ENCODE data around the gene BOK.
"Not testable (repeated sequence)": the region's sequence is repeated elsewhere in the genome, so short reads cannot be mapped to it uniquely, and the experiment has no call there.

BOK gene

GRCh38 chr2:241563031-241563507, 4.5 kb downstream of the BOK start:
- TF ChIP-seq CTCF (IDR thresholded peaks at IDR 0.05), result no peak
- peaks cover 2% of the 10 kb centered on the region for H3K9me3 Mint-ChIP-seq
- H3K4me3 Mint-ChIP-seq, result no peak overlapping the region
- H3K36me3 Mint-ChIP-seq (ENCODE audit: low read depth), result no peaks in the 10 kb centered on the region
- peaks cover 16% of the 10 kb centered on the region for H3K27me3 Mint-ChIP-seq (ENCODE audit: low read depth, poor library complexity)
- peaks cover 19% of the 10 kb centered on the region for H3K4me1 Mint-ChIP-seq
- no peak for DNase-seq
- H3K27ac Mint-ChIP-seq, result no peak overlapping the region

- H3K36me3 Mint-ChIP-seq (ENCODE audit: low read depth), result no peaks in the 10 kb centered on the region
- DNase-seq, result no peak
- H3K4me1 Mint-ChIP-seq, result peaks cover 16% of the 10 kb centered on the region
- H3K27me3 Mint-ChIP-seq (ENCODE audit: low read depth, poor library complexity), result peaks cover 13% of the 10 kb centered on the region
- H3K4me3 Mint-ChIP-seq, result no peak overlapping the region
- no peaks in the 10 kb centered on the region for H3K9me3 Mint-ChIP-seq
- no peak for TF ChIP-seq CTCF (IDR thresholded peaks at IDR 0.05)
- no peak overlapping the region for H3K27ac Mint-ChIP-seq
These were observed 5.0 kb downstream of the BOK start for GRCh38 chr2:241563571-241563980.

- Mint-ChIP-seq H3K36me3 (ENCODE audit: low read depth) (no peaks in the 10 kb centered on the region), H3K4me1 (peaks cover 20% of the 10 kb centered on the region), H3K4me3 (no peak overlapping the region), H3K9me3 (no peaks in the 10 kb centered on the region), H3K27ac (no peak overlapping the region), H3K27me3 (ENCODE audit: low read depth, poor library complexity) (peaks cover 18% of the 10 kb centered on the region)
- TF ChIP-seq CTCF (IDR thresholded peaks at IDR 0.05), result no peak
- no peak for DNase-seq
These were observed 5.5 kb downstream of the BOK start for GRCh38 chr2:241563981-241564595.

- Mint-ChIP-seq H3K27me3 (ENCODE audit: low read depth, poor library complexity) (peaks cover 23% of the 10 kb centered on the region), H3K27ac (no peak overlapping the region), H3K4me1 (peaks cover 25% of the 10 kb centered on the region), H3K4me3 (no peak overlapping the region), H3K36me3 (ENCODE audit: low read depth) (peaks cover 6% of the 10 kb centered on the region), H3K9me3 (peaks cover 5% of the 10 kb centered on the region)
- no peak for TF ChIP-seq CTCF (IDR thresholded peaks at IDR 0.05)
- DNase-seq, result peak; percentile 31
These were observed 6.3 kb downstream of the BOK start for GRCh38 chr2:241564596-241565410.

- H3K27ac Mint-ChIP-seq, result no peak overlapping the region
- peaks cover 20% of the 10 kb centered on the region for H3K27me3 Mint-ChIP-seq (ENCODE audit: low read depth, poor library complexity)
- no peak for TF ChIP-seq CTCF (IDR thresholded peaks at IDR 0.05)
- H3K36me3 Mint-ChIP-seq (ENCODE audit: low read depth), result peaks cover 6% of the 10 kb centered on the region
- H3K4me3 Mint-ChIP-seq, result no peak overlapping the region
- H3K9me3 Mint-ChIP-seq, result peaks cover 5% of the 10 kb centered on the region
- DNase-seq, result peak; percentile 29
- peaks cover 19% of the 10 kb centered on the region for H3K4me1 Mint-ChIP-seq
These were observed 6.9 kb downstream of the BOK start for GRCh38 chr2:241565411-241565810.

GRCh38 chr2:241566021-241566420, 7.5 kb downstream of the BOK start:
- not testable (repeated sequence) for H3K27ac Mint-ChIP-seq; DNase-seq; H3K36me3 Mint-ChIP-seq (ENCODE audit: low read depth); H3K9me3 Mint-ChIP-seq; H3K4me3 Mint-ChIP-seq
- Mint-ChIP-seq H3K4me1 (peaks cover 19% of the 10 kb centered on the region), H3K27me3 (ENCODE audit: low read depth, poor library complexity) (peaks cover 17% of the 10 kb centered on the region)
